Measurements from ENCODE around the gene PTPRM.

GRCh38 chr18:8416212-8417019 lies 849.3 kb downstream of the PTPRM start:
- TF ChIP-seq CTCF (IDR thresholded peaks at IDR 0.05) (no peak), SP1 (CRISPR knock-in tag; conservative IDR thresholded peaks at IDR 0.05) (no peak), ATF3 (CRISPR knock-in tag; conservative IDR thresholded peaks at IDR 0.05) (no peak), ELF4 (CRISPR knock-in tag; IDR thresholded peaks at IDR 0.05; ENCODE audit: low read depth) (no peak), EMX1 (CRISPR knock-in tag; IDR thresholded peaks at IDR 0.05) (no peak), MAX (CRISPR knock-in tag; IDR thresholded peaks at IDR 0.05) (no peak), TP53 (CRISPR knock-in tag; IDR thresholded peaks at IDR 0.05) (no peak)
